Activated T-cell treated with anti-CD3 and anti-CD28 coated beads, Interleukin-2, amount 50 U/mL, for 72 hours (primary cell): ENCODE data around the gene DSCAML1. TPM values are rescaled to one million over a fixed set of nuclear protein-coding genes. Genes with fewer than 3 reads are reported as not detected.

ENCODE experiments used
- ATAC-seq, 2 donors: fragments of 150-1000 bp; cut with Tn5 transposase; replicated peaks in 1 of 2; 2 replicates each; pipeline ENCODE4 v1.10.0; 2021; ENCODE audit warnings: moderate library complexity in 2 of 2, mild to moderate bottlenecking in 1 of 2
- DNase-seq, 2 donors: peaks; one replicate each; pipeline ENCODE4 v3.0.0; 2021 to 2022; ENCODE audit warnings: mixed read lengths in 1 of 2
- H3K27ac Mint-ChIP-seq: one replicate; pipeline ENCODE4 v1.8.0; 2022; ENCODE audit warnings: mild to moderate bottlenecking, moderate library complexity, mixed read lengths
- H3K27me3 Mint-ChIP-seq: one replicate; pipeline ENCODE4 v1.8.0; 2022; ENCODE audit warnings: low read depth, mixed read lengths
- H3K36me3 Mint-ChIP-seq, 2 donors: one replicate each; pipeline ENCODE4 v1.8.0; 2022; ENCODE audit warnings: mixed read lengths in 2 of 2, mild to moderate bottlenecking in 1 of 2; ENCODE audit not compliant: insufficient read depth in 2 of 2
- H3K4me1 Mint-ChIP-seq: one replicate; pipeline ENCODE4 v1.8.0; 2022; ENCODE audit warnings: low read depth, mixed read lengths
- H3K4me3 Mint-ChIP-seq, 2 donors: one replicate each; pipeline ENCODE4 v1.8.0; 2022; ENCODE audit warnings: mild to moderate bottlenecking in 2 of 2, mixed read lengths in 2 of 2, moderate library complexity in 2 of 2
- H3K9me3 Mint-ChIP-seq, 2 donors: one replicate each; pipeline ENCODE4 v1.8.0; 2022; ENCODE audit warnings: mixed read lengths in 2 of 2
- total RNA-seq, 2 donors: library from RNA; stranded (reverse); gene quantifications; one replicate each; pipeline ENCODE4 v1.2.3, GENCODE V29; 2022

The DSCAML1 gene
- total RNA-seq, 2 donors from 2014 or later: 1.5 to 2.5 TPM

GRCh38 chr11:117478926-117479325, 318.1 kb downstream of the DSCAML1 start:
- H3K9me3 Mint-ChIP-seq: no peaks in the 10 kb centered on the region
- DNase-seq: no peak
- no peak for ATAC-seq
- no peaks in the 10 kb centered on the region for H3K4me1 Mint-ChIP-seq
- H3K27me3 Mint-ChIP-seq: peaks cover 12% of the 10 kb centered on the region
- H3K27ac Mint-ChIP-seq: no peak overlapping the region
- H3K36me3 Mint-ChIP-seq: no peaks in the 10 kb centered on the region
- H3K4me3 Mint-ChIP-seq: no peak overlapping the region

- ATAC-seq (no peak), DNase-seq (no peak)
- no peaks in the 10 kb centered on the region for H3K9me3 Mint-ChIP-seq
- H3K27ac Mint-ChIP-seq: no peak overlapping the region
- no peak overlapping the region for H3K4me3 Mint-ChIP-seq
- H3K27me3 Mint-ChIP-seq: peaks cover 12% of the 10 kb centered on the region
- H3K4me1 Mint-ChIP-seq: no peaks in the 10 kb centered on the region
- no peaks in the 10 kb centered on the region for H3K36me3 Mint-ChIP-seq
Observed at GRCh38 chr11:117478126-117478860, 318.7 kb downstream of the DSCAML1 start.

GRCh38 chr11:117477721-117478120, 319.3 kb downstream of the DSCAML1 start:
- H3K9me3 Mint-ChIP-seq: no peaks in the 10 kb centered on the region
- no peak overlapping the region for H3K27ac Mint-ChIP-seq
- no peaks in the 10 kb centered on the region for H3K36me3 Mint-ChIP-seq
- peaks cover 12% of the 10 kb centered on the region for H3K27me3 Mint-ChIP-seq
- no peak overlapping the region for H3K4me3 Mint-ChIP-seq
- H3K4me1 Mint-ChIP-seq: no peaks in the 10 kb centered on the region
- no peak for DNase-seq
- ATAC-seq: no peak

- no peak for DNase-seq
- Mint-ChIP-seq H3K27me3 (peaks cover 12% of the 10 kb centered on the region), H3K4me1 (no peaks in the 10 kb centered on the region), H3K9me3 (no peaks in the 10 kb centered on the region), H3K4me3 (no peak overlapping the region), H3K27ac (no peak overlapping the region), H3K36me3 (no peaks in the 10 kb centered on the region)
- no peak for ATAC-seq
Observed at GRCh38 chr11:117476531-117477142, 320.4 kb downstream of the DSCAML1 start.

- peaks cover 12% of the 10 kb centered on the region for H3K27me3 Mint-ChIP-seq
- no peak overlapping the region for H3K27ac Mint-ChIP-seq
- ATAC-seq: no peak
Observed at GRCh38 chr11:117475716-117476530, 321.1 kb downstream of the DSCAML1 start.

GRCh38 chr11:117473481-117474091, 323.4 kb downstream of the DSCAML1 start:
- Mint-ChIP-seq H3K36me3 (no peaks in the 10 kb centered on the region), H3K27me3 (peaks cover 10% of the 10 kb centered on the region), H3K4me1 (no peaks in the 10 kb centered on the region), H3K4me3 (no peak overlapping the region), H3K9me3 (no peaks in the 10 kb centered on the region), H3K27ac (no peak overlapping the region)
- DNase-seq (no peak), ATAC-seq (no peak)

More at GRCh38 chr11:117475716-117476530, 321.1 kb downstream of the DSCAML1 start:
- no peaks in the 10 kb centered on the region for H3K9me3 Mint-ChIP-seq
- H3K36me3 Mint-ChIP-seq: no peaks in the 10 kb centered on the region
- DNase-seq: no peak
- H3K4me3 Mint-ChIP-seq: no peak overlapping the region
- no peaks in the 10 kb centered on the region for H3K4me1 Mint-ChIP-seq

- H3K9me3 Mint-ChIP-seq: no peaks in the 10 kb centered on the region
- DNase-seq (no peak), ATAC-seq (no peak)
- H3K4me1 Mint-ChIP-seq: no peaks in the 10 kb centered on the region
- no peak overlapping the region for H3K4me3 Mint-ChIP-seq
- H3K27ac Mint-ChIP-seq: no peak overlapping the region
- H3K36me3 Mint-ChIP-seq: no peaks in the 10 kb centered on the region
- peaks cover 6% of the 10 kb centered on the region for H3K27me3 Mint-ChIP-seq
Observed at GRCh38 chr11:117471776-117472175, 325.2 kb downstream of the DSCAML1 start.

GRCh38 chr11:117470576-117470975, 326.4 kb downstream of the DSCAML1 start:
- peaks cover 6% of the 10 kb centered on the region for H3K27me3 Mint-ChIP-seq
- no peak overlapping the region for H3K4me3 Mint-ChIP-seq
- H3K4me1 Mint-ChIP-seq: no peaks in the 10 kb centered on the region

GRCh38 chr11:117468888-117469287, 328.1 kb downstream of the DSCAML1 start:
- Mint-ChIP-seq H3K27ac (no peak overlapping the region), H3K4me3 (no peak overlapping the region), H3K36me3 (no peaks in the 10 kb centered on the region), H3K9me3 (no peaks in the 10 kb centered on the region), H3K27me3 (no peaks in the 10 kb centered on the region), H3K4me1 (no peaks in the 10 kb centered on the region)
- DNase-seq (no peak), ATAC-seq (peak in 1 of 2 donors; percentile 43)

More at GRCh38 chr11:117470576-117470975, 326.4 kb downstream of the DSCAML1 start:
- Mint-ChIP-seq H3K36me3 (no peaks in the 10 kb centered on the region), H3K9me3 (no peaks in the 10 kb centered on the region), H3K27ac (no peak overlapping the region)
- ATAC-seq (no peak), DNase-seq (no peak)

GRCh38 chr11:117467770-117468169, 329.2 kb downstream of the DSCAML1 start:
- DNase-seq (no peak), ATAC-seq (no peak)
- Mint-ChIP-seq H3K27me3 (no peaks in the 10 kb centered on the region), H3K27ac (no peak overlapping the region), H3K4me3 (no peak overlapping the region), H3K36me3 (no peaks in the 10 kb centered on the region), H3K9me3 (no peaks in the 10 kb centered on the region), H3K4me1 (no peaks in the 10 kb centered on the region)

GRCh38 chr11:117466966-117467365, 330.1 kb downstream of the DSCAML1 start:
- H3K9me3 Mint-ChIP-seq: no peaks in the 10 kb centered on the region
- no peak overlapping the region for H3K27ac Mint-ChIP-seq
- H3K36me3 Mint-ChIP-seq: no peaks in the 10 kb centered on the region
- H3K4me1 Mint-ChIP-seq: no peaks in the 10 kb centered on the region
- H3K27me3 Mint-ChIP-seq: no peaks in the 10 kb centered on the region
- ATAC-seq: no peak
- no peak overlapping the region for H3K4me3 Mint-ChIP-seq
- no peak for DNase-seq

- Mint-ChIP-seq H3K9me3 (no peaks in the 10 kb centered on the region), H3K4me1 (no peaks in the 10 kb centered on the region), H3K27ac (no peak overlapping the region), H3K27me3 (no peaks in the 10 kb centered on the region), H3K4me3 (no peak overlapping the region), H3K36me3 (no peaks in the 10 kb centered on the region)
- DNase-seq (no peak), ATAC-seq (no peak)
Observed at GRCh38 chr11:117465236-117465997, 331.6 kb downstream of the DSCAML1 start.
